HEK293T (cell line): Measurements from ENCODE around the gene FRMD5.

Source experiments
- CTCF ChIA-PET: fragments of 350-600 bp; formaldehyde crosslinking; extraction: SDS; loops from one replicate; lab custom pipeline; 2021; ENCODE audit warnings: antibody characterized with exemption, inconsistent platforms; lab: Yijun Ruan, JAX
- POLR2A ChIA-PET: fragments of 350-600 bp; formaldehyde crosslinking; extraction: SDS; loops from one replicate; lab custom pipeline; 2020; ENCODE audit warnings: antibody characterized with exemption, inconsistent platforms; lab: Yijun Ruan, JAX
- DNase-seq: peaks from one replicate; pipeline ENCODE4 v3.0.0; 2012; ENCODE audit warnings: mixed read lengths; ENCODE audit errors: extremely low spot score
- ARNT ChIP-seq: fragments of 450-650 bp; IDR thresholded peaks from 2 replicates; pipeline ENCODE4 v1.6.1; 2017; ENCODE audit warnings: mild to moderate bottlenecking
- BHLHE40 ChIP-seq: fragments of 450-650 bp; IDR thresholded peaks from 2 replicates; pipeline ENCODE4 v1.6.1; 2016; ENCODE audit warnings: mild to moderate bottlenecking, moderate library complexity, borderline replicate concordance
- CTBP1 ChIP-seq: fragments of 450-650 bp; IDR thresholded peaks from 2 replicates; pipeline ENCODE4 v1.6.1; 2016; ENCODE audit warnings: borderline replicate concordance
- ELF4 ChIP-seq: fragments of 450-650 bp; IDR thresholded peaks from 2 replicates; pipeline ENCODE4 v1.6.1; 2017; ENCODE audit warnings: antibody characterized with exemption
- FOXA1 ChIP-seq: fragments of 450-650 bp; IDR thresholded peaks from 2 replicates; pipeline ENCODE4 v1.6.1; 2016; ENCODE audit warnings: mild to moderate bottlenecking
- FOXK2 ChIP-seq: fragments of 450-650 bp; IDR thresholded peaks from 2 replicates; pipeline ENCODE4 v1.6.1; 2016; ENCODE audit warnings: mild to moderate bottlenecking
- FOXM1 ChIP-seq: fragments of 450-650 bp; IDR thresholded peaks from 2 replicates; pipeline ENCODE4 v1.6.1; 2017; ENCODE audit warnings: mild to moderate bottlenecking, borderline replicate concordance
- HDGF ChIP-seq: fragments of 450-650 bp; IDR thresholded peaks from 2 replicates; pipeline ENCODE4 v1.6.1; 2017; ENCODE audit warnings: antibody characterized with exemption, borderline replicate concordance
- L3MBTL2 ChIP-seq: fragments of 450-650 bp; conservative IDR thresholded peaks from 2 replicates; pipeline ENCODE4 v1.6.1; 2016; ENCODE audit warnings: mild to moderate bottlenecking
- LEF1 ChIP-seq: fragments of 450-650 bp; IDR thresholded peaks from 2 replicates; pipeline ENCODE4 v1.6.1; 2017; ENCODE audit warnings: mild to moderate bottlenecking, borderline replicate concordance
- NFRKB ChIP-seq: fragments of 450-650 bp; IDR thresholded peaks from 2 replicates; pipeline ENCODE4 v1.6.1; 2016; ENCODE audit warnings: mild to moderate bottlenecking, moderate library complexity
- SP1 ChIP-seq: fragments of 450-650 bp; IDR thresholded peaks from 2 replicates; pipeline ENCODE4 v1.6.1; 2017
- SUZ12 ChIP-seq: fragments of 450-650 bp; IDR thresholded peaks from 2 replicates; pipeline ENCODE4 v1.6.1; 2016; ENCODE audit warnings: mild to moderate bottlenecking
- TARDBP ChIP-seq: fragments of 450-650 bp; IDR thresholded peaks from 2 replicates; pipeline ENCODE4 v1.6.1; 2016
- ZNF384 ChIP-seq: fragments of 450-650 bp; IDR thresholded peaks from 2 replicates; pipeline ENCODE4 v1.6.1; 2016
- TF ChIP-seq, protein P1 (sequence below): fragments of 450-650 bp; IDR thresholded peaks from 2 replicates; pipeline ENCODE4 v1.6.1; 2016

Gene FRMD5

GRCh38 chr15:43966646-43967045, 228.4 kb downstream of the FRMD5 start:
- ChIA-PET POLR2A (no interaction called here), CTCF (no interaction called here)
- no peak for DNase-seq
- TF ChIP-seq ELF4 = no peak
- TF ChIP-seq CTBP1 = no peak
- no peak for TF ChIP-seq HDGF
- TF ChIP-seq NFRKB = no peak
- TF ChIP-seq SUZ12 = no peak
- TF ChIP-seq LEF1 = no peak
- TF ChIP-seq FOXK2 = no peak
- no peak for TF ChIP-seq TARDBP
- TF ChIP-seq, protein P1, sequence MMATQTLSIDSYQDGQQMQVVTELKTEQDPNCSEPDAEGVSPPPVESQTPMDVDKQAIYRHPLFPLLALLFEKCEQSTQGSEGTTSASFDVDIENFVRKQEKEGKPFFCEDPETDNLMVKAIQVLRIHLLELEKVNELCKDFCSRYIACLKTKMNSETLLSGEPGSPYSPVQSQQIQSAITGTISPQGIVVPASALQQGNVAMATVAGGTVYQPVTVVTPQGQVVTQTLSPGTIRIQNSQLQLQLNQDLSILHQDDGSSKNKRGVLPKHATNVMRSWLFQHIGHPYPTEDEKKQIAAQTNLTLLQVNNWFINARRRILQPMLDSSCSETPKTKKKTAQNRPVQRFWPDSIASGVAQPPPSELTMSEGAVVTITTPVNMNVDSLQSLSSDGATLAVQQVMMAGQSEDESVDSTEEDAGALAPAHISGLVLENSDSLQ = no peak
- no peak for TF ChIP-seq BHLHE40

DNA sequence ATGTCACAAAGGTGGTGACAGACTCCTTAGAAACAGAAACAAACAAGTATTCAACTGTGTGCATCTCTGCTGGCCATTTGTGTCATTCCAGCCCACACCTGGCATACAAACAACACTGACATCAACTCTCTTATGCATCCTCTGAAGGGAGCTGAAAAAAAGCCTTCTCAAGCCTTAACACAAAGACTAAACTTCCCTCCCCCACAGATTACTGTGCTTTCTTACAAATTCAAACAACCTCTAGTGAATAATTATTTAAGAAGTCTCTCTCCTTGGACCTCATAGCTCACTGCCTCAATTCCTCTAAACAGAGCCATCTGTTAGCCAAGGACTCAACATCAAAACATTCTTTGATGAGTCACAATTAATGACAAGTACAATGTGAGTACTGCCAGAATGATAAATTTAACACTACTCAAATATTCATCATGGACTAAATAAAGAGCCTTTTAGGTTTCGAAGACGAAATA, 236.2 kb downstream of the FRMD5 start:
- TF ChIP-seq SP1 (no peak), FOXA1 (no peak), BHLHE40 (no peak), NFRKB (no peak), CTBP1 (no peak), ARNT (no peak), ZNF384 (no peak), SUZ12 (no peak)
- TF ChIP-seq, protein P1 = no peak
- no peak for DNase-seq
- POLR2A ChIA-PET = no interaction called here
- CTCF ChIA-PET = no interaction called here

DNA sequence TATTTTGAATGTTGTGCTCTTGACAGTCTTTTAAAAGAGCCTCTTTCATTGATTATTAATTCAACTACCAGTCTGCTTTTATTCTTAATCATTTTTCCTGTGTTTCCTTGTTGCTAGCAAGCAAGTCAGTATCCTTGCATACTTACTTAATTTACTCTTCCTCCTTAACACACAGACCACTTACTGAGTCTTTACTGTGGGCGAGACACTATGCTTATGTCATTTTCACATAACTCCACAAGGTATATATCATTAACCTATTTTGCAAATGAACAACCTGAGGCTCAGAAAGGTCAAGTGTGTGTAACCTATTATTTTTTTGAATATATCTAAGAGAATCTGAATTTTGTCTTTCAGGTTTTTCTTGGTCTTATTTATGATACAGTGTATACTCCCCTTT, 237.3 kb downstream of the FRMD5 start:
- no peak for DNase-seq
- ChIA-PET CTCF (no interaction called here), POLR2A (no interaction called here)
- TF ChIP-seq SP1 (no peak), LEF1 (no peak), FOXM1 (no peak), TARDBP (no peak), NFRKB (no peak), HDGF (no peak), FOXA1 (no peak), BHLHE40 (no peak), FOXK2 (no peak), ZNF384 (no peak), SUZ12 (no peak), CTBP1 (no peak)
- TF ChIP-seq, protein P1 = no peak

GRCh38 chr15:43955140-43955539, 239.9 kb downstream of the FRMD5 start:
- CTCF ChIA-PET = no interaction called here

GRCh38 chr15:43954181-43954621, 240.9 kb downstream of the FRMD5 start:
- ChIA-PET CTCF (no interaction called here), POLR2A (no interaction called here)
- TF ChIP-seq BHLHE40 (no peak), SP1 (no peak), FOXA1 (no peak), TARDBP (no peak), FOXK2 (no peak), NFRKB (no peak), LEF1 (no peak), ELF4 (no peak), ARNT (no peak)
- no peak for DNase-seq

More at GRCh38 chr15:43955140-43955539, 239.9 kb downstream of the FRMD5 start:
- POLR2A ChIA-PET = no interaction called here
- DNase-seq = no peak
- TF ChIP-seq FOXA1 (no peak), BHLHE40 (no peak), SUZ12 (no peak), L3MBTL2 (no peak), FOXK2 (no peak), SP1 (no peak), NFRKB (no peak)

GRCh38 chr15:43953402-43953801, 241.7 kb downstream of the FRMD5 start:
- ChIA-PET POLR2A (no interaction called here), CTCF (no interaction called here)
- no peak for DNase-seq
- no peak for TF ChIP-seq LEF1
- TF ChIP-seq ELF4 = no peak
- TF ChIP-seq, protein P1 = no peak
- TF ChIP-seq NFRKB = no peak
- no peak for TF ChIP-seq L3MBTL2
- TF ChIP-seq ZNF384 = no peak
- no peak for TF ChIP-seq FOXK2
- no peak for TF ChIP-seq FOXM1
- no peak for TF ChIP-seq HDGF
- no peak for TF ChIP-seq CTBP1
- no peak for TF ChIP-seq ARNT
- no peak for TF ChIP-seq TARDBP
- no peak for TF ChIP-seq FOXA1
- TF ChIP-seq BHLHE40 = no peak
- TF ChIP-seq SUZ12 = no peak
- TF ChIP-seq SP1 = no peak
